CD14-positive monocyte (primary cell): ENCODE results near the gene KLHL42. TPM values are rescaled to one million over a fixed set of nuclear protein-coding genes. Genes with fewer than 3 reads are reported as not detected.

Experiments
- DNase-seq, 3 donors: peaks; one replicate each; pipeline ENCODE4 v3.0.0-alpha.2; 2011 to 2022
- H2AFZ ChIP-seq: 2 replicates; pipeline ENCODE4 v1.6.0; 2012; ENCODE audit warnings: mild to moderate bottlenecking, low read depth, low read length, inconsistent platforms; ENCODE audit not compliant: insufficient read depth, poor library complexity, severe bottlenecking
- H3K27ac ChIP-seq, 2 donors: 1 replicate in 1 of 2; 2 replicates in 1 of 2; pipeline ENCODE4 v1.5.1; 2012 to 2013; ENCODE audit warnings: low read length in 2 of 2, control low read depth in 1 of 2, inconsistent platforms in 1 of 2, low read depth in 1 of 2, mild to moderate bottlenecking in 1 of 2
- H3K27me3 ChIP-seq, 2 donors: one replicate each; pipeline versions ENCODE4 v1.6.0 to v1.6.1; 2011 to 2013; ENCODE audit warnings: low read length in 2 of 2; ENCODE audit not compliant: control insufficient read depth in 2 of 2, insufficient read depth in 2 of 2
- H3K36me3 ChIP-seq, 2 donors: replicated peaks in 1 of 2; 1 replicate in 1 of 2; 2 replicates in 1 of 2; pipeline versions ENCODE4 v1.5.1 to v1.6.1; 2012 to 2013; ENCODE audit warnings: low read length in 2 of 2, control low read depth in 1 of 2, inconsistent platforms in 1 of 2, mild to moderate bottlenecking in 1 of 2; ENCODE audit not compliant: insufficient read depth in 2 of 2, control insufficient read depth in 1 of 2
- H3K4me1 ChIP-seq, 2 donors: 1 replicate in 1 of 2; 2 replicates in 1 of 2; pipeline versions ENCODE4 v1.5.1 to v1.6.1; 2012 to 2013; ENCODE audit warnings: low read length in 2 of 2, control low read depth in 1 of 2, inconsistent platforms in 1 of 2, mild to moderate bottlenecking in 1 of 2, moderate library complexity in 1 of 2; ENCODE audit not compliant: insufficient read depth in 2 of 2, control insufficient read depth in 1 of 2
- H3K4me2 ChIP-seq: replicated peaks from 2 replicates; pipeline ENCODE3; 2012; ENCODE audit warnings: low read length, moderate library complexity, mild to moderate bottlenecking; ENCODE audit not compliant: poor library complexity, severe bottlenecking; ENCODE audit errors: extremely low read depth
- H3K4me3 ChIP-seq, 3 experiments: fragments of 200-600 bp in 1 of 3; sonication (generic) in 1 of 3; replicated peaks in 1 of 3; 1 replicate in 2 of 3; 2 replicates in 1 of 3; pipeline ENCODE4 v1.5.1; 2011 to 2013; ENCODE audit warnings: low read length in 3 of 3, mild to moderate bottlenecking in 3 of 3, control low read depth in 2 of 3, low read depth in 2 of 3, inconsistent platforms in 1 of 3, moderate library complexity in 1 of 3
- H3K79me2 ChIP-seq: 2 replicates; pipeline ENCODE4 v1.6.0; 2012; ENCODE audit warnings: mild to moderate bottlenecking, control low read depth, inconsistent platforms, low read length, moderate library complexity; ENCODE audit not compliant: insufficient read depth
- H3K9ac ChIP-seq: 2 replicates; pipeline ENCODE4 v1.6.0; 2017; ENCODE audit warnings: low read length, mild to moderate bottlenecking; ENCODE audit not compliant: insufficient read depth, poor library complexity, severe bottlenecking
- H3K9me3 ChIP-seq, 2 donors: replicated peaks in 1 of 2; 1 replicate in 1 of 2; 2 replicates in 1 of 2; pipeline versions ENCODE4 v1.5.1 to v1.6.1; 2012 to 2013; ENCODE audit warnings: low read length in 2 of 2, control low read depth in 1 of 2; ENCODE audit not compliant: control insufficient read depth in 1 of 2, insufficient read depth in 1 of 2
- H4K20me1 ChIP-seq: 2 replicates; pipeline ENCODE4 v1.6.0; 2012; ENCODE audit warnings: mild to moderate bottlenecking, low read length, control low read depth, moderate library complexity; ENCODE audit not compliant: insufficient read depth
- H3K27ac Mint-ChIP-seq, 7 donors: one replicate each; pipeline ENCODE4 v1.8.0; 2020; ENCODE audit warnings: mild to moderate bottlenecking in 7 of 7, mixed read lengths in 7 of 7, moderate library complexity in 6 of 7, inconsistent platforms in 2 of 7
- H3K27me3 Mint-ChIP-seq, 3 donors: one replicate each; pipeline ENCODE4 v1.8.0; 2021 to 2022; ENCODE audit warnings: low read depth in 3 of 3, mild to moderate bottlenecking in 3 of 3, mixed read lengths in 3 of 3, moderate library complexity in 3 of 3, inconsistent platforms in 1 of 3
- H3K36me3 Mint-ChIP-seq, 2 donors: one replicate each; pipeline ENCODE4 v1.8.0; 2020; ENCODE audit warnings: mixed read lengths in 2 of 2, inconsistent platforms in 1 of 2, mild to moderate bottlenecking in 1 of 2
- H3K4me1 Mint-ChIP-seq: one replicate; pipeline ENCODE4 v1.8.0; 2020; ENCODE audit warnings: mild to moderate bottlenecking, mixed read lengths
- H3K4me3 Mint-ChIP-seq, 2 donors: one replicate each; pipeline ENCODE4 v1.8.0; 2020; ENCODE audit warnings: mild to moderate bottlenecking in 2 of 2, mixed read lengths in 2 of 2, moderate library complexity in 1 of 2
- H3K9me3 Mint-ChIP-seq, 7 donors: one replicate each; pipeline ENCODE4 v1.8.0; 2020 to 2022; ENCODE audit warnings: mixed read lengths in 7 of 7, mild to moderate bottlenecking in 6 of 7, moderate library complexity in 6 of 7, inconsistent platforms in 2 of 7
- CTCF ChIP-seq: fragments of 200-600 bp; IDR thresholded peaks from one replicate; pipeline ENCODE4 v1.8.0; 2022; ENCODE audit warnings: antibody characterized with exemption, mild to moderate bottlenecking
- intact Hi-C, 2 donors: fragments of 100-400 bp; cut with micrococcal nuclease; formaldehyde crosslinking; loops; one replicate each; pipeline versions ENCODE4 v1.15.0 to v1.15.1; 2023
- polyA plus RNA-seq, 3 donors: library from polyadenylated mRNA; depleted of rRNA in 1 of 3; unstranded in 2 of 3; stranded (reverse) in 1 of 3; fragments of 300-500 nt in 2 of 3; fragments of >200 nt in 1 of 3; fragmentation: Illumina TruSeq in 2 of 3; gene quantifications; 1 replicate in 2 of 3; 2 replicates in 1 of 3; pipeline ENCODE4 v1.2.3, GENCODE V29; 2012 to 2021
- small RNA-seq: library from RNA; depleted of rRNA; stranded (forward); fragments of <200 nt; gene quantifications from one replicate; pipeline ENCODE3, GENCODE V24; 2012; ENCODE audit warnings: low read depth; ENCODE audit not compliant: insufficient read length

Gene KLHL42
- polyA plus RNA-seq, 3 donors = 4.1 to 9.9 (median 7.5) TPM

DNA sequence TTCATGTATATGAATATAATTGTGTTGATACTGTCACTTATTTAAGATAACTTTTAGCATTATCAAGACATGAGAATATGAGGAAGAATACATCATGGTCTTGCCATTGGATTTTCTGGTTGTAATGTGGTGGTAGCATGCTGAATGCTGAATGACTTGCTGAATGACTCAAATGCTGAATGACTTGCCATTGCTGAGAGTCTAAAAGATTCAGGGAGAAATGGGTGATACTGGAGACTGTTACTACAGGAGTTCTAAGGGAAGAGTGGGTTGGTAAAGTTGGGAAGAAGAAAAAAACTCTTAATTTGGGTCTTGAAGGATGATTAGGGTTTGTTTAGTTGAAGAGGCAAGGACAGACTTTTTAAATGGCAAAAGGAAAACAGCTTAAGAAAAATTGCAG lies 72.1 kb downstream of the KLHL42 start:
- Histone ChIP-seq H3K4me3 (no peak overlapping the region), H3K79me2 (no peaks in the 10 kb centered on the region), H3K4me2 (no peak overlapping the region), H3K27ac (no peak overlapping the region), H3K27me3 (no peaks in the 10 kb centered on the region), H3K9me3 (no peaks in the 10 kb centered on the region), H3K36me3 (no peaks in the 10 kb centered on the region), H2AFZ (no peak overlapping the region), H3K9ac (no peak overlapping the region), H4K20me1 (no peaks in the 10 kb centered on the region), H3K4me1 (no peaks in the 10 kb centered on the region)
- Mint-ChIP-seq H3K36me3 (no peaks in the 10 kb centered on the region), H3K9me3 (peaks cover 0 to 20% (median 7%) of the 10 kb centered on the region in 7 donors), H3K27me3 (peaks cover 2 to 7% (median 5%) of the 10 kb centered on the region in 3 donors), H3K4me3 (no peak overlapping the region), H3K4me1 (no peaks in the 10 kb centered on the region), H3K27ac (no peak overlapping the region)
- no peak for DNase-seq
- intact Hi-C loops = no loop called here
- TF ChIP-seq CTCF = no peak

Small RNAs within 50 kb of the gene (small RNA-seq; reads per million reads assigned to genes)
- gene RF00019 (not detected), gene RF02271 (not detected)

Other genes starting within 250 kb of the KLHL42 start
- not detected for gene REP15, start 83.8 kb upstream of the KLHL42 start, polyA plus RNA-seq
- gene MRPS35, start 69.4 kb upstream of the KLHL42 start, polyA plus RNA-seq = 10 to 100 TPM; 16.6 to 51.8 (median 46.1) TPM
- not detected for gene MANSC4, start within 50 bp of the KLHL42 start, polyA plus RNA-seq
- not detected for gene PTHLH, start 192.5 kb downstream of the KLHL42 start, polyA plus RNA-seq